IMR-90 (cell line): ENCODE results near the gene LILRA6. TPM values are rescaled to one million over a fixed set of nuclear protein-coding genes. Genes with fewer than 3 reads are reported as not detected.

Experiments used
- ATAC-seq: fragments of 200-7000 bp; cut with Tn5 transposase; 2 replicates; pipeline ENCODE4 v1.9.1; 2020; ENCODE audit warnings: low read depth, mild to moderate bottlenecking, moderate library complexity
- BruUV-seq: library from RNA; stranded (reverse); fragments of 400-500 nt; replicated peaks from 2 replicates; lab custom pipeline; 2021; lab: Mats Ljungman, UMichigan
- CTCF ChIA-PET: fragments of 300-600 bp; formaldehyde crosslinking; extraction: SDS; loops from one replicate; lab custom pipeline; 2021; ENCODE audit warnings: antibody characterized with exemption; lab: Yijun Ruan, JAX
- POLR2A ChIA-PET: fragments of 300-600 bp; sonication (Branson Sonifier 250); formaldehyde crosslinking; loops from one replicate; lab custom pipeline; 2022; ENCODE audit warnings: antibody characterized with exemption; ENCODE audit not compliant: unreplicated experiment; lab: Charles Lee
- DNase-seq: peaks from one replicate; pipeline ENCODE4 v3.0.0; 2013
- H2AFZ ChIP-seq: replicated peaks from 2 replicates; pipeline ENCODE3; 2013; ENCODE audit warnings: low read length, mild to moderate bottlenecking; ENCODE audit not compliant: poor library complexity
- H2AK5ac ChIP-seq: 2 replicates; pipeline ENCODE4 v1.6.1; 2013; ENCODE audit warnings: low read depth, low read length, inconsistent platforms
- H2AK9ac ChIP-seq: replicated peaks from 2 replicates; pipeline ENCODE3; 2013; ENCODE audit warnings: mild to moderate bottlenecking, low read depth, low read length, moderate library complexity; ENCODE audit not compliant: poor library complexity
- H2BK120ac ChIP-seq: 2 replicates; pipeline ENCODE4 v1.6.1; 2013; ENCODE audit warnings: low read depth, low read length, inconsistent platforms
- H2BK15ac ChIP-seq: 3 replicates; pipeline ENCODE4 v1.6.1; 2013; ENCODE audit warnings: low read depth, low read length, inconsistent platforms
- H2BK20ac ChIP-seq: 2 replicates; pipeline ENCODE4 v1.6.1; 2013; ENCODE audit warnings: low read depth, mild to moderate bottlenecking, inconsistent platforms, low read length, moderate library complexity
- H2BK5ac ChIP-seq: 2 replicates; pipeline ENCODE4 v1.6.1; 2013; ENCODE audit warnings: mild to moderate bottlenecking, low read depth, low read length, inconsistent platforms; ENCODE audit not compliant: poor library complexity, severe bottlenecking
- H3K14ac ChIP-seq: replicated peaks from 2 replicates; pipeline ENCODE4 v1.6.1; 2013; ENCODE audit warnings: low read depth, low read length, inconsistent platforms
- H3K18ac ChIP-seq: 2 replicates; pipeline ENCODE4 v1.6.1; 2013; ENCODE audit warnings: low read depth, low read length, control low read depth
- H3K23ac ChIP-seq: 2 replicates; pipeline ENCODE4 v1.6.1; 2013; ENCODE audit warnings: low read depth, low read length, inconsistent platforms
- H3K27ac ChIP-seq: 2 replicates; pipeline ENCODE4 v1.5.1; 2013; ENCODE audit warnings: mild to moderate bottlenecking, control low read depth, low read length; ENCODE audit not compliant: insufficient read depth
- H3K27me3 ChIP-seq: 2 replicates; pipeline ENCODE4 v1.6.1; 2013; ENCODE audit warnings: low read length; ENCODE audit not compliant: control insufficient read depth, insufficient read depth
- H3K36me3 ChIP-seq: 2 replicates; pipeline ENCODE4 v1.6.1; 2013; ENCODE audit warnings: low read length, mixed read lengths; ENCODE audit not compliant: control insufficient read depth, insufficient read depth
- H3K4ac ChIP-seq: 2 replicates; pipeline ENCODE4 v1.6.1; 2013; ENCODE audit warnings: low read depth, low read length, inconsistent platforms
- H3K4me1 ChIP-seq: 2 replicates; pipeline ENCODE4 v1.6.1; 2013; ENCODE audit warnings: low read length, mixed read lengths; ENCODE audit not compliant: control insufficient read depth, insufficient read depth
- H3K4me2 ChIP-seq: 2 replicates; pipeline ENCODE4 v1.6.1; 2013; ENCODE audit warnings: low read depth, mild to moderate bottlenecking, control low read depth, low read length, moderate library complexity
- H3K4me3 ChIP-seq: 2 replicates; pipeline ENCODE4 v1.5.1; 2013; ENCODE audit warnings: low read depth, mild to moderate bottlenecking, control low read depth, low read length, moderate library complexity; ENCODE audit not compliant: insufficient read depth
- H3K56ac ChIP-seq: 2 replicates; pipeline ENCODE4 v1.6.1; 2013; ENCODE audit warnings: low read length, inconsistent platforms; ENCODE audit not compliant: insufficient read depth; ENCODE audit errors: extremely low read depth
- H3K79me1 ChIP-seq, 2 experiments: 2 replicates each; pipeline ENCODE4 v1.6.1; 2013; ENCODE audit warnings: low read length in 2 of 2, inconsistent platforms in 1 of 2, low read depth in 1 of 2
- H3K9ac ChIP-seq: 2 replicates; pipeline ENCODE4 v1.6.1; 2013; ENCODE audit warnings: low read depth, low read length, control low read depth
- H3K9me1 ChIP-seq: 2 replicates; pipeline ENCODE4 v1.6.1; 2013; ENCODE audit warnings: low read length, inconsistent platforms; ENCODE audit not compliant: insufficient read depth
- H3K9me3 ChIP-seq: 2 replicates; pipeline ENCODE4 v1.6.1; 2013; ENCODE audit warnings: low read length; ENCODE audit not compliant: control insufficient read depth, insufficient read depth
- H4K20me1 ChIP-seq: 2 replicates; pipeline ENCODE4 v1.6.1; 2013; ENCODE audit warnings: low read length, inconsistent platforms; ENCODE audit not compliant: insufficient read depth
- H4K5ac ChIP-seq: 2 replicates; pipeline ENCODE4 v1.6.1; 2013; ENCODE audit warnings: mild to moderate bottlenecking, low read depth, low read length, control low read depth
- H4K8ac ChIP-seq, 2 experiments: 2 replicates each; pipeline ENCODE4 v1.6.1; 2013; ENCODE audit warnings: low read depth in 2 of 2, low read length in 2 of 2, control low read depth in 1 of 2, inconsistent platforms in 1 of 2
- H4K91ac ChIP-seq: 2 replicates; pipeline ENCODE4 v1.6.1; 2013; ENCODE audit warnings: low read depth, low read length, inconsistent platforms; ENCODE audit not compliant: insufficient read depth
- CEBPB ChIP-seq: IDR thresholded peaks from 2 replicates; pipeline ENCODE4 v1.6.1; 2012; ENCODE audit warnings: low read depth, low read length, improper control_type of control experiment
- CTCF ChIP-seq: conservative IDR thresholded peaks from 2 replicates; pipeline ENCODE4 v1.5.1; 2012; ENCODE audit warnings: mild to moderate bottlenecking, low read depth, low read length, improper control_type of control experiment
- MAZ ChIP-seq: IDR thresholded peaks from 2 replicates; pipeline ENCODE4 v1.6.1; 2012; ENCODE audit warnings: low read depth, mild to moderate bottlenecking, low read length, improper control_type of control experiment, moderate library complexity, borderline replicate concordance
- RAD21 ChIP-seq: IDR thresholded peaks from 2 replicates; pipeline ENCODE4 v1.6.1; 2012; ENCODE audit warnings: low read length, improper control_type of control experiment
- WGBS, 2 experiments: methylation state at CpG; one replicate each; pipeline versions ENCODE4 v1.1.5 to v1.1.7; 2013; ENCODE audit warnings: missing lambda C conversion rate in 2 of 2; ENCODE audit not compliant: insufficient read length in 1 of 2; ENCODE audit errors: extremely low coverage in 2 of 2; 5-methylcytosine and 5-hydroxymethylcytosine counted together
- dilution Hi-C: fragments of 300-500 bp; cut with HindIII; formaldehyde crosslinking; loops from one replicate; pipeline ENCODE4 v1.14.3; 2018; ENCODE audit warnings: low sequenced_read_pairs; ENCODE audit not compliant: unreplicated experiment
- in situ Hi-C: fragments of 300-500 bp; cut with MboI; formaldehyde crosslinking; loops from 3 replicates; pipeline ENCODE4 v1.14.3; 2019; ENCODE audit warnings: low sequenced_read_pairs, inconsistent platforms, mixed read lengths
- intact Hi-C: fragments of 100-400 bp; cut with micrococcal nuclease; formaldehyde crosslinking; loops from 2 replicates; pipeline ENCODE4 v1.10.0; 2022
- polyA plus RNA-seq, 3 experiments: library from polyadenylated mRNA; depleted of rRNA; stranded (reverse); fragments of >200 nt; gene quantifications; 2 replicates each; pipeline ENCODE4 v1.2.3, GENCODE V29; 2012; ENCODE audit warnings: low replicate concordance in 1 of 3
- total RNA-seq: library from RNA; depleted of rRNA; stranded (reverse); fragments of >200 nt; gene quantifications from 2 replicates; pipeline ENCODE4 v1.2.3, GENCODE V29; 2012

Gene LILRA6
- total and polyA plus RNA-seq, 2 of the 4 experiments (the other 2 are of a cell fraction) = not detected

DNA sequence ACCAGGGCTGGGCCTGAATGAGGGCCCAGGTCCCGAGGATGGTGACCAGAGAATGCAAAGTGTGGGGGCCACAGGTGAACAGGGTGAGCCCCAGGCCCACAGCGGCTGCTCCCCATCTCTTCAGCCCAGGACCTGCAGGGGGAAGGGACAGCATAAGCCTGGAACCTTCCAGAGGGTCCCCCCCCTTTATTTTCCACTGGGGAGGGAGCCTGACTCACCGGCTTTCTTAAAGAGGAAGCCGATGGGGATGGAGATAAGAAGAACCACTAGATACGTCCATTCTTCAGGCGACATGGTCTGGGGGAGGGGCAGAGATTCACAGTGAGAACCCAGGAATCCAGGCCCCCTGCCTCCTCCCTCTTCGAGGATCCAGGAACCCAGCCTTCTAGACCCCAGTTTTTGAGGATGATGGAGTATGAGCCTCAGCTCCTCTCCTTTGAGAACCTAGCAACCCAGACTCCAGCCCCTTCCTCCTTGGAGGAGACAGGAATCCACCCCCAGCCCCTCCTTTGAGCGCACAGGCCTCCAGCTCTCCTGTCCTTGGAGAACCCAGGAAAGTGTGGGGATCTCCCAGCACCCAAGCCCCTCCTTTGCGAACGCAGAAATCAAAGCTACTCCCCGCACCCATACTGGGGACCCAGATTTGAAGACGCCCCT, 54.2 kb downstream of the LILRA6 start:
- peaks cover 16% of the 10 kb centered on the region for H4K20me1 ChIP-seq
- dilution Hi-C loops = no loop called here
- ChIA-PET POLR2A (no interaction called here), CTCF (interaction anchor here (1.1 kb wide), 1 partner anchor 202 kb away, joined by 3 read pairs; no protein-coding TSS in a partner anchor)
- no peaks in the 10 kb centered on the region for H3K9me3 ChIP-seq
- H3K4me1 ChIP-seq = peaks cover 5% of the 10 kb centered on the region
- peak overlapping the region; percentile 19; the same call in 1 of the 2 replicates for H4K5ac ChIP-seq
- H3K27ac ChIP-seq = peak overlapping the region; percentile 88
- whole genome bisulfite sequencing, 2 experiments = no CpG with 5 or more reads among the region's 12 CpGs
- H3K4ac ChIP-seq = peak overlapping the region; percentile 82
- peak overlapping the region; percentile 88 for H2BK5ac ChIP-seq
- in situ Hi-C loops = no loop called here
- no peak overlapping the region for H2BK20ac ChIP-seq
- peak; percentile 11; the same call in 1 of the 2 replicates for TF ChIP-seq MAZ
- TF ChIP-seq RAD21 = 0 out of 2 replicates have a peak, but pooled peaks have one; percentile 16
- no peak for TF ChIP-seq CTCF
- no peak for TF ChIP-seq CEBPB
- peak overlapping the region; percentile 71 for H3K9ac ChIP-seq
- peak overlapping the region; percentile 89 for H3K4me2 ChIP-seq
- H3K27me3 ChIP-seq = no peaks in the 10 kb centered on the region
- peak overlapping the region; percentile 68 for H3K4me3 ChIP-seq
- H3K56ac ChIP-seq = peak overlapping the region; percentile 65
- H3K14ac ChIP-seq = peak overlapping the region; percentile 94
- H2BK15ac ChIP-seq = no peak overlapping the region; the same call in 2 of the 3 replicates
- peak overlapping the region; percentile 92; the same call in 1 of the 2 replicates for H3K23ac ChIP-seq
- peak overlapping the region; percentile 91 for H2AK5ac ChIP-seq
- peak overlapping the region; percentile 45; the same call in 1 of the 2 replicates for H2BK120ac ChIP-seq
- H4K91ac ChIP-seq = peak overlapping the region; percentile 35; the same call in 1 of the 2 replicates
- intact Hi-C loops = loop anchor here (2.0 kb wide), 1 partner anchor 20 kb away; no protein-coding TSS in a partner anchor
- peaks cover 3% of the 10 kb centered on the region; the same call in 1 of the 2 replicates for H3K9me1 ChIP-seq
- peak; percentile 61 for DNase-seq
- peak overlapping the region in 1 of 2 experiments; percentile 41; a peak in 1 of 4 replicates for H4K8ac ChIP-seq
- peaks cover 23% of the 10 kb centered on the region for H3K36me3 ChIP-seq
- no peak for ATAC-seq
- peak overlapping the region; percentile 74 for H2AFZ ChIP-seq
- H3K79me1 ChIP-seq = peaks cover 21 to 57% of the 10 kb centered on the region in 2 experiments
- H3K18ac ChIP-seq = peak overlapping the region; percentile 15; the same call in 1 of the 2 replicates
- H2AK9ac ChIP-seq = peak overlapping the region; percentile 99
- no TSS peak for BruUV-seq
